ENCODE data around the gene KPNA5.

GRCh38 chr6:116661594-116661993, 19.4 kb upstream of the KPNA5 start:
- TF ChIP-seq CTCF (IDR thresholded peaks at IDR 0.05) = no peak
- TF ChIP-seq EP300 (IDR thresholded peaks at IDR 0.05) = no peak
